ENCODE measurements around the gene SPOUT1.

Gene SPOUT1

GRCh38 chr9:128821584-128822406, 7.8 kb downstream of the SPOUT1 start:
- no peak for TF ChIP-seq CTCF (IDR thresholded peaks at IDR 0.05; ENCODE audit: low read depth, low read length, missing control alignments)
- in situ Hi-C loops (cut with HindIII; ENCODE audit: low pct_ligation_motif_present, low sequenced_read_pairs): no loop called here
- H3K36me3 ChIP-seq (replicated peaks): peaks cover 55% of the 10 kb centered on the region
- H3K27ac ChIP-seq: no peak overlapping the region
- H3K27me3 ChIP-seq (replicated peaks): no peaks in the 10 kb centered on the region
- DNase-seq: no peak
- no peak overlapping the region for H3K4me3 ChIP-seq (ENCODE audit: low read depth, low read length)

- in situ Hi-C loops (cut with HindIII; ENCODE audit: low pct_ligation_motif_present, low sequenced_read_pairs): no loop called here
- no peak for DNase-seq
- peaks cover 47% of the 10 kb centered on the region for H3K36me3 ChIP-seq (replicated peaks)
- TF ChIP-seq CTCF (IDR thresholded peaks at IDR 0.05; ENCODE audit: low read depth, low read length, missing control alignments): no peak
- H3K4me3 ChIP-seq (ENCODE audit: low read depth, low read length): no peak overlapping the region
- no peaks in the 10 kb centered on the region for H3K27me3 ChIP-seq (replicated peaks)
- no peak overlapping the region for H3K27ac ChIP-seq
Measured at GRCh38 chr9:128820665-128821583, 8.7 kb downstream of the SPOUT1 start.

- DNase-seq: no peak
- Histone ChIP-seq H3K4me3 (ENCODE audit: low read depth, low read length) (no peak overlapping the region), H3K27me3 (replicated peaks) (no peaks in the 10 kb centered on the region), H3K27ac (no peak overlapping the region), H3K36me3 (replicated peaks) (peaks cover 40% of the 10 kb centered on the region)
- no peak for TF ChIP-seq CTCF (IDR thresholded peaks at IDR 0.05; ENCODE audit: low read depth, low read length, missing control alignments)
- in situ Hi-C loops (cut with HindIII; ENCODE audit: low pct_ligation_motif_present, low sequenced_read_pairs): no loop called here
Measured at GRCh38 chr9:128819716-128820664, 9.6 kb downstream of the SPOUT1 start.

GRCh38 chr9:128818839-128819715, 10.5 kb downstream of the SPOUT1 start:
- in situ Hi-C loops (cut with HindIII; ENCODE audit: low pct_ligation_motif_present, low sequenced_read_pairs): no loop called here
- H3K4me3 ChIP-seq (ENCODE audit: low read depth, low read length): peak overlapping the region; percentile 74
- H3K36me3 ChIP-seq (replicated peaks): peaks cover 30% of the 10 kb centered on the region
- H3K27me3 ChIP-seq (replicated peaks): no peaks in the 10 kb centered on the region
- DNase-seq: no peak
- H3K27ac ChIP-seq: no peak overlapping the region
- no peak for TF ChIP-seq CTCF (IDR thresholded peaks at IDR 0.05; ENCODE audit: low read depth, low read length, missing control alignments)

All from brain microvascular endothelial cell (primary cell).